Measurements from ENCODE around the gene OSBPL2. TPM values are rescaled to one million over a fixed set of nuclear protein-coding genes. Genes with fewer than 3 reads are reported as not detected.

The OSBPL2 gene
- total RNA-seq, 1 experiment from 2014 or later, result 36.9 TPM

GRCh38 chr20:62258499-62259293 is 20.4 kb downstream of the OSBPL2 start:
- DNase-seq (ENCODE audit: low read depth, low spot score) (no peak), ATAC-seq (no peak)
- Histone ChIP-seq H3K9me2 (ENCODE audit: insufficient read depth) (no peaks in the 10 kb centered on the region), H3K4me3 (replicated peaks in 1 of 2; ENCODE audit: low read depth in 1 of 2, low read length in 2 of 2) (no peak overlapping the region), H3K9me3 (ENCODE audit: control insufficient read depth in 1 of 2, insufficient read depth in 1 of 2, low read depth in 1 of 2, low read length in 2 of 2) (no peaks in the 10 kb centered on the region), H2AFZ (ENCODE audit: low read depth, low read length, poor library complexity, severe bottlenecking) (no peak overlapping the region), H3K27ac (ENCODE audit: low read depth, low read length) (no peak overlapping the region), H3K9ac (ENCODE audit: low read length) (no peak overlapping the region), H4K20me1 (ENCODE audit: insufficient read depth) (no peaks in the 10 kb centered on the region), H3K36me3 (ENCODE audit: control insufficient read depth in 1 of 2, insufficient read depth in 2 of 2, low read length in 2 of 2) (peaks cover 0 to 2% of the 10 kb centered on the region in 2 experiments; a peak in 1 of 4 replicates), H3K27me3 (ENCODE audit: insufficient read depth, low read length) (no peaks in the 10 kb centered on the region), H3K4me1 (ENCODE audit: control insufficient read depth in 1 of 2, insufficient read depth in 2 of 2, low read length in 2 of 2) (peaks cover 0 to 4% of the 10 kb centered on the region in 2 experiments; a peak in 1 of 4 replicates), H3K4me2 (ENCODE audit: low read length) (no peak overlapping the region), H3K79me2 (ENCODE audit: insufficient read depth, low read length) (no peaks in the 10 kb centered on the region)
- POLR2A ChIA-PET, result no interaction called here
- intact Hi-C loops (cut with micrococcal nuclease), result no loop called here
- BruUV-seq (replicated peaks), result TSS peak; percentile 7
- CTCF ChIA-PET, result no interaction called here
- TF ChIP-seq, protein P1, sequence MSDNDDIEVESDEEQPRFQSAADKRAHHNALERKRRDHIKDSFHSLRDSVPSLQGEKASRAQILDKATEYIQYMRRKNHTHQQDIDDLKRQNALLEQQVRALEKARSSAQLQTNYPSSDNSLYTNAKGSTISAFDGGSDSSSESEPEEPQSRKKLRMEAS (IDR thresholded peaks at IDR 0.05), result no peak
- TF ChIP-seq ZNF274 (IDR thresholded peaks at IDR 0.05; ENCODE audit: low read depth, low read length) (no peak), EZH2phosphoT487 (IDR thresholded peaks at IDR 0.05; ENCODE audit: borderline replicate concordance) (no peak), ELF1 (IDR thresholded peaks at IDR 0.05; ENCODE audit: borderline replicate concordance, low read depth) (no peak), SIN3A (IDR thresholded peaks at IDR 0.05; ENCODE audit: low read depth) (no peak), ZFX (IDR thresholded peaks at IDR 0.05) (no peak), TCF7L2 (IDR thresholded peaks at IDR 0.05; ENCODE audit: borderline replicate concordance, extremely low read depth, insufficient read depth, insufficient read length) (no peak), ZBTB33 (IDR thresholded peaks at IDR 0.05; ENCODE audit: extremely low read depth, insufficient replicate concordance, low read length) (no peak), FOSL1 (IDR thresholded peaks at IDR 0.05; ENCODE audit: low read depth) (no peak), POLR2AphosphoS5 (IDR thresholded peaks at IDR 0.05; ENCODE audit: low read depth, low read length) (no peak), SRF (IDR thresholded peaks at IDR 0.05; ENCODE audit: low read depth) (no peak), CBX3 (IDR thresholded peaks at IDR 0.05; ENCODE audit: low read depth) (no peak), JUND (IDR thresholded peaks at IDR 0.05) (no peak), POLR2A (IDR thresholded peaks at IDR 0.05; ENCODE audit: borderline replicate concordance, extremely low read depth, insufficient read depth, insufficient read length) (no peak), YY1 (IDR thresholded peaks at IDR 0.05; ENCODE audit: extremely low read depth, insufficient replicate concordance, low read depth, low read length) (no peak)
- TF ChIP-seq, protein P2, sequence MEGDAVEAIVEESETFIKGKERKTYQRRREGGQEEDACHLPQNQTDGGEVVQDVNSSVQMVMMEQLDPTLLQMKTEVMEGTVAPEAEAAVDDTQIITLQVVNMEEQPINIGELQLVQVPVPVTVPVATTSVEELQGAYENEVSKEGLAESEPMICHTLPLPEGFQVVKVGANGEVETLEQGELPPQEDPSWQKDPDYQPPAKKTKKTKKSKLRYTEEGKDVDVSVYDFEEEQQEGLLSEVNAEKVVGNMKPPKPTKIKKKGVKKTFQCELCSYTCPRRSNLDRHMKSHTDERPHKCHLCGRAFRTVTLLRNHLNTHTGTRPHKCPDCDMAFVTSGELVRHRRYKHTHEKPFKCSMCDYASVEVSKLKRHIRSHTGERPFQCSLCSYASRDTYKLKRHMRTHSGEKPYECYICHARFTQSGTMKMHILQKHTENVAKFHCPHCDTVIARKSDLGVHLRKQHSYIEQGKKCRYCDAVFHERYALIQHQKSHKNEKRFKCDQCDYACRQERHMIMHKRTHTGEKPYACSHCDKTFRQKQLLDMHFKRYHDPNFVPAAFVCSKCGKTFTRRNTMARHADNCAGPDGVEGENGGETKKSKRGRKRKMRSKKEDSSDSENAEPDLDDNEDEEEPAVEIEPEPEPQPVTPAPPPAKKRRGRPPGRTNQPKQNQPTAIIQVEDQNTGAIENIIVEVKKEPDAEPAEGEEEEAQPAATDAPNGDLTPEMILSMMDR (IDR thresholded peaks at IDR 0.05 in 2 of 3, conservative IDR thresholded peaks at IDR 0.05 in 1 of 3; ENCODE audit: borderline replicate concordance in 1 of 3, insufficient read depth in 1 of 3, low read depth in 2 of 3, low read length in 2 of 3), result no peak
- TF ChIP-seq, protein P3, sequence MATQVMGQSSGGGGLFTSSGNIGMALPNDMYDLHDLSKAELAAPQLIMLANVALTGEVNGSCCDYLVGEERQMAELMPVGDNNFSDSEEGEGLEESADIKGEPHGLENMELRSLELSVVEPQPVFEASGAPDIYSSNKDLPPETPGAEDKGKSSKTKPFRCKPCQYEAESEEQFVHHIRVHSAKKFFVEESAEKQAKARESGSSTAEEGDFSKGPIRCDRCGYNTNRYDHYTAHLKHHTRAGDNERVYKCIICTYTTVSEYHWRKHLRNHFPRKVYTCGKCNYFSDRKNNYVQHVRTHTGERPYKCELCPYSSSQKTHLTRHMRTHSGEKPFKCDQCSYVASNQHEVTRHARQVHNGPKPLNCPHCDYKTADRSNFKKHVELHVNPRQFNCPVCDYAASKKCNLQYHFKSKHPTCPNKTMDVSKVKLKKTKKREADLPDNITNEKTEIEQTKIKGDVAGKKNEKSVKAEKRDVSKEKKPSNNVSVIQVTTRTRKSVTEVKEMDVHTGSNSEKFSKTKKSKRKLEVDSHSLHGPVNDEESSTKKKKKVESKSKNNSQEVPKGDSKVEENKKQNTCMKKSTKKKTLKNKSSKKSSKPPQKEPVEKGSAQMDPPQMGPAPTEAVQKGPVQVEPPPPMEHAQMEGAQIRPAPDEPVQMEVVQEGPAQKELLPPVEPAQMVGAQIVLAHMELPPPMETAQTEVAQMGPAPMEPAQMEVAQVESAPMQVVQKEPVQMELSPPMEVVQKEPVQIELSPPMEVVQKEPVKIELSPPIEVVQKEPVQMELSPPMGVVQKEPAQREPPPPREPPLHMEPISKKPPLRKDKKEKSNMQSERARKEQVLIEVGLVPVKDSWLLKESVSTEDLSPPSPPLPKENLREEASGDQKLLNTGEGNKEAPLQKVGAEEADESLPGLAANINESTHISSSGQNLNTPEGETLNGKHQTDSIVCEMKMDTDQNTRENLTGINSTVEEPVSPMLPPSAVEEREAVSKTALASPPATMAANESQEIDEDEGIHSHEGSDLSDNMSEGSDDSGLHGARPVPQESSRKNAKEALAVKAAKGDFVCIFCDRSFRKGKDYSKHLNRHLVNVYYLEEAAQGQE (IDR thresholded peaks at IDR 0.05; ENCODE audit: low read depth), result no peak
- RAD21 ChIA-PET (ENCODE audit: low non-redundant PET in 1 of 2, low total read pairs in 2 of 2, uncharacterized antibody in 2 of 2, unreplicated experiment in 2 of 2), result no interaction called here

Measured in HCT116 (cell line).